ENCODE data around the gene ATF5.
"Not testable (repeated sequence)": the region's sequence is repeated elsewhere in the genome, so short reads cannot be mapped to it uniquely, and the experiment has no call there.

GRCh38 chr19:49958596-49958995 is 29.6 kb downstream of the ATF5 start:
- TF ChIP-seq CTCF, POLR2A (IDR thresholded peaks at IDR 0.05): not testable (repeated sequence)
